H9 (cell line): ENCODE measurements around the gene SMAD7. TPM values are rescaled to one million over a fixed set of nuclear protein-coding genes. Genes with fewer than 3 reads are reported as not detected.

ENCODE experiments used
- DNase-seq: peaks from one replicate; pipeline ENCODE4 v3.0.0-alpha.2; 2017
- H2AFZ ChIP-seq: one replicate; pipeline ENCODE4 v1.6.1; 2013; ENCODE audit warnings: mild to moderate bottlenecking, low read length, control low read depth, moderate library complexity
- H2AK5ac ChIP-seq: 2 replicates; pipeline ENCODE4 v1.6.1; 2013; ENCODE audit warnings: low read length, control low read depth, mixed read lengths; ENCODE audit not compliant: insufficient read length
- H2BK120ac ChIP-seq: one replicate; pipeline ENCODE4 v1.6.1; 2013; ENCODE audit warnings: low read depth, mild to moderate bottlenecking, low read length, control low read depth, inconsistent platforms; ENCODE audit not compliant: poor library complexity, severe bottlenecking
- H2BK12ac ChIP-seq: 2 replicates; pipeline ENCODE4 v1.6.1; 2013; ENCODE audit warnings: low read length, control low read depth, mixed read lengths, low read depth; ENCODE audit not compliant: insufficient read length
- H2BK15ac ChIP-seq: 2 replicates; pipeline ENCODE4 v1.6.1; 2013; ENCODE audit warnings: low read depth, low read length, control low read depth
- H2BK20ac ChIP-seq: one replicate; pipeline ENCODE4 v1.6.1; 2013; ENCODE audit warnings: low read depth, mild to moderate bottlenecking, low read length, control low read depth, inconsistent platforms; ENCODE audit not compliant: poor library complexity, severe bottlenecking
- H2BK5ac ChIP-seq: 2 replicates; pipeline ENCODE4 v1.6.1; 2013; ENCODE audit warnings: low read length, control low read depth, mixed read lengths; ENCODE audit not compliant: insufficient read length
- H3K14ac ChIP-seq: 2 replicates; pipeline ENCODE4 v1.6.1; 2013; ENCODE audit warnings: low read length, control low read depth; ENCODE audit not compliant: insufficient read depth
- H3K18ac ChIP-seq: 2 replicates; pipeline ENCODE4 v1.6.1; 2013; ENCODE audit warnings: low read depth, mild to moderate bottlenecking, mixed read lengths, low read length, control low read depth; ENCODE audit not compliant: insufficient read length
- H3K23ac ChIP-seq: 2 replicates; pipeline ENCODE4 v1.6.1; 2013; ENCODE audit warnings: low read length, control low read depth, mixed read lengths, low read depth; ENCODE audit not compliant: insufficient read length
- H3K23me2 ChIP-seq: 2 replicates; pipeline ENCODE4 v1.6.1; 2013; ENCODE audit warnings: low read depth, mild to moderate bottlenecking, mixed read lengths, low read length, control low read depth; ENCODE audit not compliant: insufficient read length, poor library complexity, severe bottlenecking
- H3K27ac ChIP-seq: 2 replicates; pipeline ENCODE4 v1.5.1; 2013; ENCODE audit warnings: low read length, control low read depth, mixed read lengths, low read depth; ENCODE audit not compliant: insufficient read length
- H3K27me3 ChIP-seq: 2 replicates; pipeline ENCODE4 v1.6.1; 2013; ENCODE audit warnings: low read length, control low read depth, inconsistent platforms; ENCODE audit not compliant: insufficient read depth
- H3K4ac ChIP-seq: 2 replicates; pipeline ENCODE4 v1.6.1; 2013; ENCODE audit warnings: low read depth, mild to moderate bottlenecking, control low read depth, inconsistent platforms, low read length, moderate library complexity
- H3K4me1 ChIP-seq: 2 replicates; pipeline ENCODE4 v1.6.1; 2013; ENCODE audit warnings: low read length, control low read depth, inconsistent platforms; ENCODE audit not compliant: insufficient read depth
- H3K4me2 ChIP-seq: 2 replicates; pipeline ENCODE4 v1.6.1; 2013; ENCODE audit warnings: low read length, control low read depth, mixed read lengths; ENCODE audit not compliant: insufficient read length, insufficient read depth
- H3K56ac ChIP-seq: 2 replicates; pipeline ENCODE4 v1.6.1; 2013; ENCODE audit warnings: low read depth, mild to moderate bottlenecking, mixed read lengths, low read length, control low read depth; ENCODE audit not compliant: insufficient read length
- H3K79me1 ChIP-seq: 2 replicates; pipeline ENCODE4 v1.6.1; 2013; ENCODE audit warnings: low read depth, mild to moderate bottlenecking, moderate library complexity, low read length, control low read depth, inconsistent platforms; ENCODE audit not compliant: insufficient read depth, poor library complexity, severe bottlenecking
- H3K79me2 ChIP-seq: 2 replicates; pipeline ENCODE4 v1.6.1; 2013; ENCODE audit warnings: low read length, control low read depth, inconsistent platforms; ENCODE audit not compliant: insufficient read depth
- H3K9ac ChIP-seq: 2 replicates; pipeline ENCODE4 v1.6.1; 2013; ENCODE audit warnings: low read length, control low read depth, mixed read lengths; ENCODE audit not compliant: insufficient read length; ENCODE audit errors: extremely low read depth
- H3K9me3 ChIP-seq: one replicate; pipeline ENCODE4 v1.6.1; 2013; ENCODE audit warnings: low read depth, low read length, inconsistent platforms; ENCODE audit not compliant: control insufficient read depth
- H3T11ph ChIP-seq: one replicate; pipeline ENCODE4 v1.6.1; 2013; ENCODE audit warnings: mild to moderate bottlenecking, low read length, control low read depth, inconsistent platforms
- H4K20me1 ChIP-seq: one replicate; pipeline ENCODE4 v1.6.1; 2013; ENCODE audit not compliant: control insufficient read depth, insufficient read length, insufficient read depth
- H4K5ac ChIP-seq: 2 replicates; pipeline ENCODE4 v1.6.1; 2013; ENCODE audit warnings: low read depth, mild to moderate bottlenecking, mixed read lengths, low read length, control low read depth; ENCODE audit not compliant: insufficient read length
- H4K8ac ChIP-seq: replicated peaks from 2 replicates; pipeline ENCODE4 v1.6.1; 2013; ENCODE audit warnings: low read length, control low read depth, mixed read lengths, low read depth; ENCODE audit not compliant: insufficient read length
- H4K91ac ChIP-seq: 2 replicates; pipeline ENCODE4 v1.6.1; 2013; ENCODE audit warnings: low read depth, mild to moderate bottlenecking, moderate library complexity, mixed read lengths, low read length, control low read depth; ENCODE audit not compliant: insufficient read length
- H3K27ac Mint-ChIP-seq, 3 experiments: 2 replicates in 2 of 3; 3 replicates in 1 of 3; pipeline ENCODE4 v1.8.0; 2020 to 2021; ENCODE audit warnings: mixed read lengths in 3 of 3, mild to moderate bottlenecking in 1 of 3, moderate library complexity in 1 of 3
- H3K27me3 Mint-ChIP-seq: 2 replicates; pipeline ENCODE4 v1.8.0; 2021; ENCODE audit warnings: low read depth, mild to moderate bottlenecking, moderate library complexity, mixed read lengths
- H3K36me3 Mint-ChIP-seq, 3 experiments: 2 replicates in 2 of 3; 3 replicates in 1 of 3; pipeline ENCODE4 v1.8.0; 2020 to 2021; ENCODE audit warnings: low read depth in 3 of 3, mixed read lengths in 3 of 3; ENCODE audit not compliant: insufficient read depth in 1 of 3
- H3K4me1 Mint-ChIP-seq, 2 experiments: 2 replicates each; pipeline ENCODE4 v1.8.0; 2020; ENCODE audit warnings: mixed read lengths in 2 of 2
- H3K4me3 Mint-ChIP-seq, 2 experiments: 2 replicates in 1 of 2; 3 replicates in 1 of 2; pipeline ENCODE4 v1.8.0; 2020 to 2021; ENCODE audit warnings: mild to moderate bottlenecking in 2 of 2, mixed read lengths in 2 of 2, moderate library complexity in 1 of 2
- H3K9me3 Mint-ChIP-seq, 2 experiments: 2 replicates in 1 of 2; 3 replicates in 1 of 2; pipeline ENCODE4 v1.8.0; 2020; ENCODE audit warnings: mild to moderate bottlenecking in 2 of 2, mixed read lengths in 2 of 2, moderate library complexity in 1 of 2
- CTCF ChIP-seq: fragments of 200-600 bp; sonication (generic); conservative IDR thresholded peaks from 3 replicates; pipeline ENCODE4 v1.8.0; 2021; ENCODE audit warnings: antibody characterized with exemption, mild to moderate bottlenecking
- WGBS: extraction: QIAGEN DNeasy Blood & Tissue Kit; methylation state at CpG from one replicate; pipeline ENCODE4 v1.1.7; 2013; ENCODE audit warnings: missing lambda C conversion rate, low lambda C conversion rate, mixed read lengths; ENCODE audit not compliant: insufficient read length; ENCODE audit errors: extremely low coverage; 5-methylcytosine and 5-hydroxymethylcytosine counted together
- total RNA-seq: library from RNA; stranded (reverse); gene quantifications from 2 replicates; pipeline ENCODE4 v1.2.1, GENCODE V29; 2021

The SMAD7 gene
- total RNA-seq, 1 experiment from 2014 or later = 27.7 TPM

- no peaks in the 10 kb centered on the region for H3K23me2 ChIP-seq
- no peak overlapping the region for H3K27ac Mint-ChIP-seq
- H3K4me3 Mint-ChIP-seq = no peak overlapping the region
Measured at GRCh38 chr18:48887294-48887904, 63.4 kb downstream of the SMAD7 start.

More at GRCh38 chr18:48887294-48887904, 63.4 kb downstream of the SMAD7 start:
- Histone ChIP-seq H2BK120ac (no peak overlapping the region), H4K91ac (no peak overlapping the region), H2BK5ac (no peak overlapping the region), H3K27ac (no peak overlapping the region), H2AK5ac (no peak overlapping the region), H3K9me3 (no peaks in the 10 kb centered on the region), H3T11ph (no peak overlapping the region), H4K20me1 (no peaks in the 10 kb centered on the region), H3K23ac (no peak overlapping the region), H3K56ac (no peak overlapping the region), H3K9ac (no peak overlapping the region), H3K4ac (no peak overlapping the region), H2BK20ac (no peak overlapping the region), H3K18ac (no peak overlapping the region), H3K4me2 (no peak overlapping the region), H4K5ac (no peak overlapping the region), H4K8ac (no peak overlapping the region), H2BK12ac (no peak overlapping the region), H3K79me2 (no peaks in the 10 kb centered on the region), H3K79me1 (no peaks in the 10 kb centered on the region), H2BK15ac (no peak overlapping the region), H3K27me3 (no peaks in the 10 kb centered on the region), H2AFZ (no peak overlapping the region), H3K14ac (no peak overlapping the region; the same call in 1 of the 2 replicates), H3K4me1 (peaks cover 3% of the 10 kb centered on the region; the same call in 1 of the 2 replicates)
- no peak for TF ChIP-seq CTCF
- no CpG with 5 or more reads among the region's 12 CpGs for WGBS
- H3K4me1 Mint-ChIP-seq = peaks cover 25 to 35% of the 10 kb centered on the region in 2 experiments
- H3K27me3 Mint-ChIP-seq = peaks cover 11% of the 10 kb centered on the region
- no peaks in the 10 kb centered on the region for H3K36me3 Mint-ChIP-seq
- DNase-seq = no peak
- peaks cover 0 to 3% of the 10 kb centered on the region in 2 experiments; a peak in 1 of 5 replicates for H3K9me3 Mint-ChIP-seq
